ENCODE data around the gene COL13A1.

COL13A1 gene

DNA sequence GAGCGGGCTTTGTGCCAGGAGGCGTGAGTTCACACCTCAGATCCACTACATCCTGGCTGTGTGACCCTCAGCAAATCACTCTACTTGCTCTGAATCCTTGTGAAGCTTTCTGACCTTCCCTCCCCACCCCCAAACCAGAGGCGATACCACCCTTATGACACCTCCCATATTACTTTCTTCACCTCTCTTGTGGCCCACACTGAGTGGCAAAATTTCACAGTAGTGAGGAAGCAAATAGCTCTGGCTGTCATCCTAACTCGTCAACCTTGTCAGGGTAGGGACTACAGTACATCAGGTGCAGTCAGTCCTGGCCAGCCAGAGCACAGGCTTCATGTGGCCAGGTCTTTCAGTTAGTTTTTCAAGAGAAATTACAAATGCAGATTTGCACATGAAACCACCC is 19.1 kb downstream of the COL13A1 start:
- H3K4me3 ChIP-seq (ENCODE audit: low read depth in 1 of 2, low read length in 2 of 2): no peak overlapping the region
- no peaks in the 10 kb centered on the region for H3K36me3 ChIP-seq (ENCODE audit: control insufficient read depth in 1 of 2, insufficient read depth in 2 of 2, low read length in 2 of 2)
- no peak overlapping the region for H3K27ac ChIP-seq (ENCODE audit: low read length)
- no peaks in the 10 kb centered on the region for H3K27me3 ChIP-seq (ENCODE audit: low read depth, low read length)
- H3K9me3 ChIP-seq (ENCODE audit: control insufficient read depth in 1 of 2, low read length in 2 of 2): no peaks in the 10 kb centered on the region
- H3K4me1 ChIP-seq (ENCODE audit: control insufficient read depth in 1 of 2, insufficient read depth in 2 of 2, low read length in 2 of 2): no peaks in the 10 kb centered on the region

DNA sequence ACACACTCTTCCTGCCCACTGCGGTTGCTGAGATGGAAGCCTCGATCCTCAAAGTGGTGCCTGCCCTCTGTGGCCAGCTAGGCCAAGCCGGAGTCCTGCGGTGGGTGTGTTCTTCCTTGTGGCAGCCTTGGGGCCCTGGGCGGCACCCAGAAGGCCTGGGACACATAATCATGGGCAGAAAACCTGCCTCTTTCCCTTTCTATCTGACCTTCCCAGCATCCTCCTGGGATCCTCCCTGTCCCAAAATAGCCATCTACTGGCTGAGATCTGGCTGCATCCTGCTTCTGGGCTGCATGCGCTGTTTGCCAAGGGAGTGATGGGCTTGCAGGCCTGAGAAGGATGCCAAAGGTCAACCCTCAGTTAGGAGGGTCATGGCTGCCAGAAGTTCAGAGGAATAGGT is 23.9 kb downstream of the COL13A1 start:
- Histone ChIP-seq H3K27me3 (ENCODE audit: low read depth, low read length) (no peaks in the 10 kb centered on the region), H3K4me3 (ENCODE audit: low read depth in 1 of 2, low read length in 2 of 2) (no peak overlapping the region), H3K36me3 (ENCODE audit: control insufficient read depth in 1 of 2, insufficient read depth in 2 of 2, low read length in 2 of 2) (no peaks in the 10 kb centered on the region), H3K27ac (ENCODE audit: low read length) (no peak overlapping the region), H3K9me3 (ENCODE audit: control insufficient read depth in 1 of 2, low read length in 2 of 2) (no peaks in the 10 kb centered on the region), H3K4me1 (ENCODE audit: control insufficient read depth in 1 of 2, insufficient read depth in 2 of 2, low read length in 2 of 2) (no peaks in the 10 kb centered on the region)

DNA sequence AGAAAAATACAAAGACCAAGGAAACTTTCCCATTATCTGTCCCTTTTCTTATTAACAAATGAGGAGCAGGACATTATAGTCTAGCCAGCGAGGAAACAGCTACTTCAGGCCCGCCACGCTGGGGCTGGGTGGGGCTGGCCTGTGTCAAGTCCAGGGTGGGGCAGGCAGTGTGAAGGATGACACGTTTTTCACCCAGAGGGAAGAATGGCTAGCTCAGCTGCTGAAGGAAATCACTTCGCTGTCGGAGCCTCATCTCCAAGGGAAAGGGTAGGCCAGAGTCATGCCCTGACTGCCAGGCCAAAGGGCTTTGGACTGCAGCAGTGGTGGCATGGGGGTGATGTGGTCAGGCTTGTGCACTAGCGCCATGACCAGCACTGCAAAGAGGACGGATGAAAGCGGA is 24.4 kb downstream of the COL13A1 start:
- H3K27ac ChIP-seq (ENCODE audit: low read length): no peak overlapping the region
- H3K27me3 ChIP-seq (ENCODE audit: low read depth, low read length): no peaks in the 10 kb centered on the region
- H3K9me3 ChIP-seq (ENCODE audit: control insufficient read depth in 1 of 2, low read length in 2 of 2): no peaks in the 10 kb centered on the region
- no peaks in the 10 kb centered on the region for H3K36me3 ChIP-seq (ENCODE audit: control insufficient read depth in 1 of 2, insufficient read depth in 2 of 2, low read length in 2 of 2)
- H3K4me3 ChIP-seq (ENCODE audit: low read depth in 1 of 2, low read length in 2 of 2): no peak overlapping the region
- no peaks in the 10 kb centered on the region for H3K4me1 ChIP-seq (ENCODE audit: control insufficient read depth in 1 of 2, insufficient read depth in 2 of 2, low read length in 2 of 2)

DNA sequence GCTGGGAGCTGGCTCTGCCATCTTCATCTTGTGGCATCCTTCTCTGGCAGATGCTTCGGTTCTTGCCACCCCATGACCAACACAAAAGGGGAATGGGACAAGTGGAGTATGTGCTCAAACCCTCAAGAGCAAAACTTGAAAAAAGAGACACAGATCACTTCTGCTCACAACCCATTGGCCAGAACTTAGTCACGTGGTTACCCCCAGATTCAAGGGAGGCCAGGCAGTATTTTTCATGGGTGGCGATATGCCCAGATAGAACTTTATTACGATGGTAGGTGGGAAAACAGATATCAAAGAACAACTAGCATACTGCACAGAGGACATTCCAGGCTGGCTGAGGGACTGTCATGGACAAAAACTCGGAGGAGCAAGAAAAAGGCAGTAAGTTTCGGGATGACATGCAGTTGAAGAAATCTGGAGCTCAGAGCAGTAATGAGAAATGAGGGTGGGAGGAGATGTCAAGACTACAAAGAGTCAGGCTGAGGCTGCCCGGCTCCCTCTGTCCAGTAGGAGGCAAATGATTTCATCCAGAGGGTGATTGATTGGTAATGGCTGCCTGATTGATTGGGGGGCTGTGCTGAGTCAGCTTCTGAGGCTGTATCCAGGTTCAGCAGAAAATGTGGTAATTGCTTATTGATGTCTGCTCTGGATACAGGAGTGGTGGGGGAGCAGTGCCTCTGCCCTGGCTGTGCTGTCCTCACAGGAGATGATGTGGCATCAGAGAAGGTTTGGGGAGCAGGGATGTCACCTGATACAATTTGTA is 25.3 kb downstream of the COL13A1 start:
- Histone ChIP-seq H3K27ac (ENCODE audit: low read length) (no peak overlapping the region), H3K4me3 (ENCODE audit: low read depth in 1 of 2, low read length in 2 of 2) (no peak overlapping the region), H3K9me3 (ENCODE audit: control insufficient read depth in 1 of 2, low read length in 2 of 2) (no peaks in the 10 kb centered on the region), H3K27me3 (ENCODE audit: low read depth, low read length) (no peaks in the 10 kb centered on the region), H3K36me3 (ENCODE audit: control insufficient read depth in 1 of 2, insufficient read depth in 2 of 2, low read length in 2 of 2) (no peaks in the 10 kb centered on the region), H3K4me1 (ENCODE audit: control insufficient read depth in 1 of 2, insufficient read depth in 2 of 2, low read length in 2 of 2) (no peaks in the 10 kb centered on the region)

DNA sequence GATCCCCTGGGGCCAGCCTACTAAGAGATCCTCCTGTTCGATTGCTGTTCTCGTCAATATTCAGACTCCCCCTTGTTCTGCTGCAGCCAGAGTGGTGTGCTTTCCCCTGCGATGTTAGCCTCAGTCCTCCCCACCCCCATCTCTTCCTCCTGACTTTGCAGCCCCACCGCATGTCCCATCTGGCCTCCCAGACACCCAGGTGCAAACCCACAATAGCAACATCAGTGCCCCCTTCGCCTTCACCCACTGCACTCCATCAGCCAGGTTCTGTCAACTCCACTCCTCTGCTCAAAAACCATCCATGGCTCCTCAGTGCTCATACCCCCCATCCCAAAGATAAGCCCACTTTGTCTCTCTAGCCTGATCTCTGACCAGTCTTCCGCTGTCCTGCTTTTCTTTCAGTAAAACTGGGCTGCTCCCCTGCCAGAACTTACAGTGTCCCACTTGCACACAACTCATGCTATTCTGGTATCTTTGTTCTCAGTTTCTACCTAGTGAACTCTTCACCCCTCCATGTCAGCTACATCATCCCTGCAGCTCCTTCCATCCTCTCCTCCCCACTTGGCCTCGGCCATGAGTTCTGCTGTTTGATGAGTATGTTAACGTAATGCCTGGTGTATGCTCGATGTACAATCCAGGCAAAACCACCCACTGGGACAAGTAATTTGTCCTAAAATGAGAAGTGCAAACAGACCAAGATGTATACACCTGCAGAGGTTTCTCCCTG is 26.6 kb downstream of the COL13A1 start:
- H3K27ac ChIP-seq (ENCODE audit: low read length): no peak overlapping the region
- H3K27me3 ChIP-seq (ENCODE audit: low read depth, low read length): no peaks in the 10 kb centered on the region
- no peaks in the 10 kb centered on the region for H3K9me3 ChIP-seq (ENCODE audit: control insufficient read depth in 1 of 2, low read length in 2 of 2)
- no peak overlapping the region for H3K4me3 ChIP-seq (ENCODE audit: low read depth in 1 of 2, low read length in 2 of 2)
- H3K36me3 ChIP-seq (ENCODE audit: control insufficient read depth in 1 of 2, insufficient read depth in 2 of 2, low read length in 2 of 2): no peaks in the 10 kb centered on the region
- no peaks in the 10 kb centered on the region for H3K4me1 ChIP-seq (ENCODE audit: control insufficient read depth in 1 of 2, insufficient read depth in 2 of 2, low read length in 2 of 2)

DNA sequence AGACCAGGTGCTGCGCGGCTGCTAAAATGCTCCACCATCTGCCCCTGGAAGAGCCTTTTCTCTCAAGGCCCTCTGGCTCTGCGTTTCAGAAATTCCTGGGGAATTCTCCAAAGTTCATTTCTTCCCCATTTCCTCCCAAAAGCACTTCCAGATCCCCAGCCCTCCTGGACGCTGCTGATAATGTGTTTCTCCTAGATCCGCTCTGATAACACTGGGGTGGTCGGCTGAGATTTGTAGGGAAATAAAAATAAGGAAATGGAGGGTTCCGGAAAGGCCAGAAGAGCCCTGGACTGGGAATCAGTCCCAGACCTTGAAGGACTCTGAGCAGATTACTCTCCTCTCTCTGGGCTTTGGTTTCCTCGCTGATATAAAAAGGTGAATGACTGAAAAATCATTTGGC is 28.1 kb downstream of the COL13A1 start:
- Histone ChIP-seq H3K27me3 (ENCODE audit: low read depth, low read length) (no peaks in the 10 kb centered on the region), H3K27ac (ENCODE audit: low read length) (no peak overlapping the region), H3K4me3 (ENCODE audit: low read depth in 1 of 2, low read length in 2 of 2) (no peak overlapping the region), H3K9me3 (ENCODE audit: control insufficient read depth in 1 of 2, low read length in 2 of 2) (no peaks in the 10 kb centered on the region), H3K36me3 (ENCODE audit: control insufficient read depth in 1 of 2, insufficient read depth in 2 of 2, low read length in 2 of 2) (no peaks in the 10 kb centered on the region), H3K4me1 (ENCODE audit: control insufficient read depth in 1 of 2, insufficient read depth in 2 of 2, low read length in 2 of 2) (no peaks in the 10 kb centered on the region)

DNA sequence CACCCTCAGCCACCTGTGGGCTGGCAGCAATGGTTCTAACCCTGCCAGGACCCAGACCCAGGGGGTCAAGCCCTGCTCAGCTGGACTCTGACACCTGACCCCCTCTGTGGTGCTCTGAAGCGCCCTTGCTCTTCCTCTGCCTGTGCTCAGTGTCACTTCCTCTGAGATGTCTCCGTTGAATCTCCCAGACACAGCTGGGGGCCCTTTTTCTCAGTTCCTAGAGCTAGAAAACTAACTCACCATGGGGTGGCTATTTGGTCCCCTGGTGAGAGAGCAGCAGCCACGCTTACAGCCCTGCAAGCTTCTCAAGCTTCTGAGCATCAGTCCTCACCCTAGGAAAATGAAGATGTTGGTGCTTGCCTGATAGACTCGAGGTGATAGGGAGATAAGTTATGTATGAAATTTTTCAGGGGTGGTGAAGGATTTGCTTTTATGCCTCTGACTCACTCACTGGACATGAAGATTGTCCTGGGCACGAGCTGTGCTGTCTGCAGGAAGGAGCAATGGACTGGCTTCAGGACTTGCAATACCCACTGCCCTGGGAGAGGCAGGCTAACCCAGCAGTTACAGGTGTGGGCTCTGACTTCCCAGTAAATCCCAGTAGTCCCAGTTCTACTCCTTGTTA is 29.6 kb downstream of the COL13A1 start:
- H3K27me3 ChIP-seq (ENCODE audit: low read depth, low read length): peaks cover 6% of the 10 kb centered on the region
- no peaks in the 10 kb centered on the region for H3K4me1 ChIP-seq (ENCODE audit: control insufficient read depth in 1 of 2, insufficient read depth in 2 of 2, low read length in 2 of 2)
- no peak overlapping the region for H3K4me3 ChIP-seq (ENCODE audit: low read depth in 1 of 2, low read length in 2 of 2)
- no peaks in the 10 kb centered on the region for H3K36me3 ChIP-seq (ENCODE audit: control insufficient read depth in 1 of 2, insufficient read depth in 2 of 2, low read length in 2 of 2)
- H3K9me3 ChIP-seq (ENCODE audit: control insufficient read depth in 1 of 2, low read length in 2 of 2): no peaks in the 10 kb centered on the region
- no peak overlapping the region for H3K27ac ChIP-seq (ENCODE audit: low read length)

DNA sequence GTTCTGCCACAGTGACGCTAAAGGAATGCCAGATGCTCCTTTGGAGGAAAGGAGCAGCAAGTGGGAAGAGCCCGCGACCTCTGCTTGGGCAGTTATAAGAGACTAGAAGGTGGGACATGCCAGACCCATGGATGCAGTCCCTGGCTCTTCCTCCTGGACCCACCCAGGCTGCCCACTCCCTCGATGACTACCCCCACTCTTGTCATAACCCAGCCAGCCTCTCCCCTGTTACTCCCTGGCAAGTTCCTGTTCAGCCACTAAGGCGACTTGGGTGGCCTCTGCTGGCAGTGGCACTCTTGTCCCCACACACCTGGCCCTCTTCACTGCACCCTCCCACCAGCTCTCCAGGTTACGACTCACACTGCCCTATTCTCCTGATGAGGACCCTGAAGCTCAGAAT is 33.5 kb downstream of the COL13A1 start:
- H3K9me3 ChIP-seq (ENCODE audit: control insufficient read depth in 1 of 2, low read length in 2 of 2): no peaks in the 10 kb centered on the region
- H3K36me3 ChIP-seq (ENCODE audit: control insufficient read depth in 1 of 2, insufficient read depth in 2 of 2, low read length in 2 of 2): no peaks in the 10 kb centered on the region
- no peak overlapping the region for H3K4me3 ChIP-seq (ENCODE audit: low read depth in 1 of 2, low read length in 2 of 2)
- no peak overlapping the region for H3K27ac ChIP-seq (ENCODE audit: low read length)
- no peaks in the 10 kb centered on the region for H3K4me1 ChIP-seq (ENCODE audit: control insufficient read depth in 1 of 2, insufficient read depth in 2 of 2, low read length in 2 of 2)
- peaks cover 6% of the 10 kb centered on the region for H3K27me3 ChIP-seq (ENCODE audit: low read depth, low read length)

DNA sequence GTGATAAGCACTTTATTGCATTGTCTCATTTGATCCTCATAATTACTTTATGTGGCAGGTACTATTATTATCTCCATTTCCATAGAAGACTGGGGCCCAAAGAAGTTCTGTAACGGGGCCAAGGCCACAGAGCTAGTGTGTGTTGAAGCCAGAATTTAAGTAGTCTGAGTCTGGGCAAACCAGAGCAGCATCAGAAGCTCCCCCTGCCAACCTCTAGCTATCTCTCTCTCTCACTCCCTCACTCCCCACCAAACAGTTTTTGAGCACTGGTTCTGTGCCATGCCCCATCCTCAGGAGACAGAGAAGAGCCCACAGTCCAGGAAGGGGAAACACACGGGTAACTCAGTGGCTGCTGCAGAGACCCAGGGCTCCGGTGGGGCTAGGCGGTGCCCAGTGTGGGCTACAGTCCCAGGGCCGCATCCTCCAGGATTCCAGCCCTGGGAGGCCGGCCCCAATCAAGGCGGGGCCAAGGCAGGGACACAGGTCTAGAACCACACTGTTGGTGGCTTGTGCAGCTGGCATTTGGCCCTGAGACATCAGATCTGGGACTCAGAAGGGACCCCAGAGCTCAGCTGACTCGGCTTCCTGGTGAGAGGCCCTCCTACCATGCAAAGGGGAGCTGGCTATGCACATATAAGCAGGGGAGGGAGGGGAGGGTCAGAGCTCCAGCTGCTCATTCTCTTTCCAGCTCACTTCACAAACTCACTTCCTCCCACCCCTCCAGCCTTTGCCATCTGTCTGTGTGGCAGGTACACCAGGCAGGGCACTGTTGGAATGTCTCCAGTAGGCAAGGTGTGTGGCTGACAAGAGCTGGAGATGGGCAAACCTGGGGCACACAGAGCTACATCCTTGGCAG is 34.4 kb downstream of the COL13A1 start:
- no peaks in the 10 kb centered on the region for H3K4me1 ChIP-seq (ENCODE audit: control insufficient read depth in 1 of 2, insufficient read depth in 2 of 2, low read length in 2 of 2)
- H3K27ac ChIP-seq (ENCODE audit: low read length): no peak overlapping the region
- H3K9me3 ChIP-seq (ENCODE audit: control insufficient read depth in 1 of 2, low read length in 2 of 2): no peaks in the 10 kb centered on the region
- no peak overlapping the region for H3K4me3 ChIP-seq (ENCODE audit: low read depth in 1 of 2, low read length in 2 of 2)
- H3K36me3 ChIP-seq (ENCODE audit: control insufficient read depth in 1 of 2, insufficient read depth in 2 of 2, low read length in 2 of 2): no peaks in the 10 kb centered on the region
- peaks cover 6% of the 10 kb centered on the region for H3K27me3 ChIP-seq (ENCODE audit: low read depth, low read length)

DNA sequence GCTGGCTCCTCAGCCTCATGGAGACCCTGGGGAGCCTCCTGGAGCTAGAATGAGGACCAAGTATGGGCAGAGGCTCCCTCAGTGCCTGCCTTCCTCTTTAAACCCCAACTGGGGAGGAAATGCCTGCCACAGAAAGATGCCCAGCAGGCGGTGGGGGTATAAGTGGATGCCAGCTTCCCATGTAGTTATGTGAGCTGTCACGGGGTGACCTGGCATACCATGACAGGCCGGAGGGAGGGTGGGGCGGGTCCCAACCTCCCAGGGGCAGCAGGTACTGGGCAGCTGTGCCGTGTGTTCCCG is 35.0 kb downstream of the COL13A1 start:
- no peak overlapping the region for H3K27ac ChIP-seq (ENCODE audit: low read length)

DNA sequence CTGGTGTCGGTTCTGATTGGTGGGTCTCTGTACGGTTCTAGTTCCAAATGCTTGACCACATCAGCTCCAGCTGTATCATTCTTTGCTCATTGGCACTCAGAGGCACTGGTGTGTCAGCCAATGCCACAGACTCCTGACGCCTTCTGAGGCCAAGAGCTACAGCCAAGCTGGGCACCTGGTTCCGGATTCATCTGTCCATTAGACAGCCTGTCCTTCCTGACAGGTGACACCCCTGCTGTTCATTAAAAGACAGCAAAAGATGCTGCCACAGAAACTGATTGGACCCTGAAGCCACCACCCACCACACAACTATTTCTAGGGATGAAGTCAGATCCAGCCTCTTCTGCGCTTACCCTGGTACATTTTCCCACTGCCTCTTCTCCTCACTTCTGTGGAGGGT is 35.6 kb downstream of the COL13A1 start:
- H3K4me1 ChIP-seq (ENCODE audit: control insufficient read depth in 1 of 2, insufficient read depth in 2 of 2, low read length in 2 of 2): no peaks in the 10 kb centered on the region
- no peaks in the 10 kb centered on the region for H3K9me3 ChIP-seq (ENCODE audit: control insufficient read depth in 1 of 2, low read length in 2 of 2)
- no peaks in the 10 kb centered on the region for H3K36me3 ChIP-seq (ENCODE audit: control insufficient read depth in 1 of 2, insufficient read depth in 2 of 2, low read length in 2 of 2)
- no peak overlapping the region for H3K27ac ChIP-seq (ENCODE audit: low read length)
- H3K27me3 ChIP-seq (ENCODE audit: low read depth, low read length): peaks cover 6% of the 10 kb centered on the region
- no peak overlapping the region for H3K4me3 ChIP-seq (ENCODE audit: low read depth in 1 of 2, low read length in 2 of 2)

More for the DNA sequence above, 35.0 kb downstream of the COL13A1 start:
- Histone ChIP-seq H3K4me1 (ENCODE audit: control insufficient read depth in 1 of 2, insufficient read depth in 2 of 2, low read length in 2 of 2) (no peaks in the 10 kb centered on the region), H3K4me3 (ENCODE audit: low read depth in 1 of 2, low read length in 2 of 2) (no peak overlapping the region), H3K27me3 (ENCODE audit: low read depth, low read length) (peaks cover 6% of the 10 kb centered on the region), H3K9me3 (ENCODE audit: control insufficient read depth in 1 of 2, low read length in 2 of 2) (no peaks in the 10 kb centered on the region), H3K36me3 (ENCODE audit: control insufficient read depth in 1 of 2, insufficient read depth in 2 of 2, low read length in 2 of 2) (no peaks in the 10 kb centered on the region)
